Tibial nerve (tissue), 4 donors: ENCODE results near the gene TRIM9.

Experiments
- CTCF ChIP-seq, 5 experiments: fragments of 200-600 bp in 3 of 5; fragments of 450-650 bp in 2 of 5; sonication (generic) in 3 of 5; IDR thresholded peaks; one replicate each; pipeline ENCODE4 v1.5.1; 2016 to 2019; ENCODE audit warnings: antibody characterized with exemption in 5 of 5, mild to moderate bottlenecking in 3 of 5, moderate library complexity in 2 of 5
- EP300 ChIP-seq, 2 donors: sonication (generic); formaldehyde crosslinking; IDR thresholded peaks; one replicate each; pipeline ENCODE4 v1.6.1; 2017; ENCODE audit warnings: antibody characterized with exemption in 2 of 2, mild to moderate bottlenecking in 1 of 2
- POLR2A ChIP-seq, 2 donors: fragments of 450-650 bp; IDR thresholded peaks; one replicate each; pipeline ENCODE4 v1.6.1; 2017; ENCODE audit warnings: antibody characterized with exemption in 2 of 2, mild to moderate bottlenecking in 2 of 2, moderate library complexity in 2 of 2

- TF ChIP-seq CTCF (IDR thresholded peaks at IDR 0.05) (no peak), POLR2A (IDR thresholded peaks at IDR 0.05) (no peak), EP300 (IDR thresholded peaks at IDR 0.05) (no peak)
Measured at GRCh38 chr14:51129130-51129529, 34.2 kb upstream of the TRIM9 start.
